RWPE2 (cell line): ENCODE data around the gene COA5.

Experiments used
- ATAC-seq: fragments of 200-7000 bp; cut with Tn5 transposase; 3 replicates; pipeline ENCODE4 v1.9.1; 2021; ENCODE audit warnings: low read depth
- DNase-seq: peaks from one replicate; pipeline ENCODE4 v3.0.0-alpha.2; 2020; ENCODE audit warnings: low spot score
- H3K27ac ChIP-seq: fragments of 450-650 bp; 2 replicates; pipeline ENCODE4 v1.5.1; 2017; ENCODE audit warnings: mild to moderate bottlenecking; ENCODE audit not compliant: poor library complexity, severe bottlenecking
- H3K27me3 ChIP-seq: fragments of 250-450 bp; sonication (Bioruptor Pico); 2 replicates; pipeline ENCODE4 v1.5.1; 2021; ENCODE audit warnings: mild to moderate bottlenecking, moderate library complexity; ENCODE audit not compliant: insufficient read depth, poor library complexity, severe bottlenecking
- H3K36me3 ChIP-seq: fragments of 250-450 bp; sonication (Bioruptor Pico); 2 replicates; pipeline ENCODE4 v1.5.1; 2020; ENCODE audit warnings: low read depth, mild to moderate bottlenecking, moderate library complexity
- H3K4me1 ChIP-seq: fragments of 250-450 bp; sonication (Bioruptor Pico); 2 replicates; pipeline ENCODE4 v1.5.1; 2021; ENCODE audit warnings: mild to moderate bottlenecking, moderate library complexity; ENCODE audit not compliant: insufficient read depth, poor library complexity, severe bottlenecking
- H3K4me3 ChIP-seq: fragments of 250-450 bp; sonication (Bioruptor Pico); 2 replicates; pipeline ENCODE4 v1.5.1; 2021; ENCODE audit warnings: mild to moderate bottlenecking, moderate library complexity; ENCODE audit not compliant: severe bottlenecking
- H3K9me3 ChIP-seq: fragments of 250-450 bp; sonication (Bioruptor Pico); 2 replicates; pipeline ENCODE4 v1.5.1; 2021; ENCODE audit warnings: mild to moderate bottlenecking, moderate library complexity; ENCODE audit not compliant: severe bottlenecking
- TF ChIP-seq, protein P1 (sequence below): fragments of 450-650 bp; IDR thresholded peaks from one replicate; pipeline ENCODE4 v1.5.1; 2017; ENCODE audit warnings: mild to moderate bottlenecking, moderate library complexity; ENCODE audit not compliant: poor library complexity, severe bottlenecking

The COA5 gene

DNA sequence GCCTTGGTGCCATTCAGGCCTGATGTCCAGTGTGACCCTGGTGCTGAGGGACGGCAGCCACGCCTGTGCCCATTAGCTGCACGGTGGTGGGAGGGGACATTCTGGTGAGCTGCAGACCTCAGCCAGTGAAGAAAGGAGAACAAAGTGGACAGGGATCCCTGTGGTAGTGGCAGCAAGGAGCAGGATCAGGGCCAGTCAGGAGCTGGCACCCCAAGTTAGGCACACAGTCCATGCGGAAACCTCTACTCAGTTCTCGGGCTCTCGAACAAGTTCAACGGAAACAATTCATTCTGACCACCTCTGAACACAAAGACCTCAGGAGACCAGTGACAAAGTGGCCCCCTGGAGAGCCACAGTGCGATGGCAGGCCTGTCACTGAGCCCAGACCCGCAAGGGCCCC is 30.1 kb downstream of the COA5 start:
- H3K27ac ChIP-seq: no peak overlapping the region
- TF ChIP-seq, protein P1, sequence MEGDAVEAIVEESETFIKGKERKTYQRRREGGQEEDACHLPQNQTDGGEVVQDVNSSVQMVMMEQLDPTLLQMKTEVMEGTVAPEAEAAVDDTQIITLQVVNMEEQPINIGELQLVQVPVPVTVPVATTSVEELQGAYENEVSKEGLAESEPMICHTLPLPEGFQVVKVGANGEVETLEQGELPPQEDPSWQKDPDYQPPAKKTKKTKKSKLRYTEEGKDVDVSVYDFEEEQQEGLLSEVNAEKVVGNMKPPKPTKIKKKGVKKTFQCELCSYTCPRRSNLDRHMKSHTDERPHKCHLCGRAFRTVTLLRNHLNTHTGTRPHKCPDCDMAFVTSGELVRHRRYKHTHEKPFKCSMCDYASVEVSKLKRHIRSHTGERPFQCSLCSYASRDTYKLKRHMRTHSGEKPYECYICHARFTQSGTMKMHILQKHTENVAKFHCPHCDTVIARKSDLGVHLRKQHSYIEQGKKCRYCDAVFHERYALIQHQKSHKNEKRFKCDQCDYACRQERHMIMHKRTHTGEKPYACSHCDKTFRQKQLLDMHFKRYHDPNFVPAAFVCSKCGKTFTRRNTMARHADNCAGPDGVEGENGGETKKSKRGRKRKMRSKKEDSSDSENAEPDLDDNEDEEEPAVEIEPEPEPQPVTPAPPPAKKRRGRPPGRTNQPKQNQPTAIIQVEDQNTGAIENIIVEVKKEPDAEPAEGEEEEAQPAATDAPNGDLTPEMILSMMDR: no peak
- DNase-seq (no peak), ATAC-seq (no peak)
- no peak overlapping the region for H3K4me3 ChIP-seq
- H3K36me3 ChIP-seq: peaks cover 3% of the 10 kb centered on the region; the same call in 1 of the 2 replicates
- H3K4me1 ChIP-seq: no peaks in the 10 kb centered on the region
- no peaks in the 10 kb centered on the region for H3K27me3 ChIP-seq
- no peaks in the 10 kb centered on the region for H3K9me3 ChIP-seq

DNA sequence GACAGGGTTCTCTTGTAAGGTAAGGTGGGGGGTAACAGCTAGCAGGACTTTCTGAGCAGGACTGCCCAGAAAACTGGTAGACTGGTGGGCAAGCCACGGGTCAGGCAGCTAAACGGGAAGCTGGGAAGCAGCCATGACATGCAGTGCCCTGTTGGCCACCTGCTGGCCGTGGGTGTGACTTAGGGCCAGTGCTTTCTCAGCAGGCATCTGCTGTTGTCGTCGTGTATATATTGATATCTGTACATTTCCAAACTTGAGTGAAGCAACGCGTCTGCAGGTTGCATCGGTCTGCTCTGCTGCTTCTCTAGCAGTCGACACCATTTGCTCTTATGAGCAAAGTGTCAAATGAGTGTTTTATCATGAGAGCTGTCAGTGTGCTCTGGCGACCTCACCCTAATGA is 31.0 kb downstream of the COA5 start:
- no peaks in the 10 kb centered on the region for H3K4me1 ChIP-seq
- no peaks in the 10 kb centered on the region for H3K36me3 ChIP-seq
- ATAC-seq (no peak), DNase-seq (no peak)
- TF ChIP-seq, protein P1: peak; percentile 5
- H3K27me3 ChIP-seq: no peaks in the 10 kb centered on the region
- no peak overlapping the region for H3K27ac ChIP-seq
- H3K4me3 ChIP-seq: no peak overlapping the region
- no peaks in the 10 kb centered on the region for H3K9me3 ChIP-seq

DNA sequence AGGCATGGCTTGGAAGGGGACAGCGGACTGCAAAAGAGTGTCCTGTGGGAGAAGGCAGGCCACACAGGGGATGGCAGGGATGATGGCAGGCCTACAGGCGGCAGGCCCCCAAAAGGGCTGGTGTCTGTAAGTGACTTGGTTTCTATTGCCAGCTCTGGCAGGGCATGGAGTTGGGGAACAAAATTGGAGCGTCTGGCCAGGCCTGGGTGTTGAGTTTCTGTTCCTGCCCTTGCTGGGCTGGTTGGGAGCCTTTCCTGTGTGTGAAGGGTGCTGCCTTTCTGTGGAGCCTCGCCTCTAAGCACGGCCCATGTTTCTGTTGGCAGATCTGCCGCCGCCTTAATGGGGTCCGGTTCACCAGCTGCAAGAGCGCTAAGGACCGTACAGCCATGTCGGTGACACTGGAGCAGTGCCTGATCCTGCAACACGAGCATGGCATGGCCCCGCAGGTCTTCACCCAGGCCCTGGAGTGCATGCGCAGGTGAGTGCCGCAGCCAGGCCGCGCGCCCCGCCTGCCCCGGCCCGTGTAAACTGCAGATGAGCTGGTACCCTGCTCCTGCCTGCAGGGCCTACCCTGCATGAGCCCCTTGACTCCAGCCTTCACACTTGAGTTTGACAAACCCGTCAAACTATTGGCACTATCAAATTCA is 31.5 kb downstream of the COA5 start:
- no peaks in the 10 kb centered on the region for H3K4me1 ChIP-seq
- DNase-seq (no peak), ATAC-seq (no peak)
- no peaks in the 10 kb centered on the region for H3K9me3 ChIP-seq
- TF ChIP-seq, protein P1: no peak
- H3K4me3 ChIP-seq: no peak overlapping the region
- no peak overlapping the region for H3K27ac ChIP-seq
- no peaks in the 10 kb centered on the region for H3K27me3 ChIP-seq
- no peaks in the 10 kb centered on the region for H3K36me3 ChIP-seq

DNA sequence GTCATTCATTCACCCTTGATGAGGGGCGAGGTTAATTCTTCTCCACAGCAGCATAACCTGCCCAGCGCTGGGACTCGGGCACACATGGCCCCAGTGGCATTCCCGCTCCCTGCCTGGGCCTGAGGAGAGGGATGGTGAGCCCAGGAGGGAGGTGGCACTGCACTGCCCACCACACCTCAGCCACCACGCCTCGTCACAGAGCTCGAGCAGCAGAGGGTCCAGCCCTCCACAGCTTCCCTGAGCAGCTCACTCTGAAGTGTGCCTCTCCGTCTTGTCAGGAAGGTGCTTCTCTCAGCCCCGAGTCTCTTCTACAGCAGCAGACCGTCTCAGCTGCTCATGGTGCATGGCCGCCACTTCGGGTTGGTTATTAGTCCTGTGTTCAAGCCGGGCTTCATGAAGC is 34.9 kb downstream of the COA5 start:
- Histone ChIP-seq H3K9me3 (no peaks in the 10 kb centered on the region), H3K4me1 (no peaks in the 10 kb centered on the region), H3K36me3 (0 out of 2 replicates have a peak, but pooled peaks cover 7% of the 10 kb centered on the region), H3K27ac (no peak overlapping the region), H3K4me3 (no peak overlapping the region), H3K27me3 (no peaks in the 10 kb centered on the region)
- no peak for ATAC-seq
- TF ChIP-seq, protein P1: no peak
- no peak for DNase-seq

DNA sequence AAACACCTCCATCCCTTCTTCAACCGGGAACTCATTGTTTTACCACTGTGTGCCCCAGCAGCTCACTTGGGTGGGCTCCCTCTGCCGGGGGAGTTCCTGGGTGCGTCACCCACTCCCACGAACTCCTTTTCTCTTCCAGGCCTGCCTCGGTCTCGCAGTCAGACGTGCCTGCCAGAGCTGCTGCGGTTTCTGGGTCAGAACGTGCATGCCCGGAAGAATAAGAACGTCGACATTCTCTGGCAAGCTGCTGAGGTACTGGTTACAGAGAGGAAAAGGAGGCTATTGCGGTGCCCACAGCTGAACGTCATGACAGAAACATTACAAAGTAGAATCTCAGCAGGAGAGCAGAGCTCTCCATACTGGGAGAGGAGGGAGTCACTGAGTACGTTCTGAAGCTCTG is 35.6 kb downstream of the COA5 start:
- TF ChIP-seq, protein P1: no peak
- Histone ChIP-seq H3K4me1 (no peaks in the 10 kb centered on the region), H3K27me3 (no peaks in the 10 kb centered on the region), H3K4me3 (no peak overlapping the region), H3K27ac (no peak overlapping the region), H3K36me3 (0 out of 2 replicates have a peak, but pooled peaks cover 7% of the 10 kb centered on the region), H3K9me3 (no peaks in the 10 kb centered on the region)
- no peak for DNase-seq
- ATAC-seq: no peak
